Liver (tissue), 9 donors: ENCODE data around the gene MICAL3. TPM values are rescaled to one million over a fixed set of nuclear protein-coding genes. Genes with fewer than 3 reads are reported as not detected.

Experiments
- DNase-seq: peaks from one replicate; pipeline ENCODE4 v3.0.0-alpha.2; 2017; ENCODE audit warnings: low spot score
- H3K27ac ChIP-seq, 2 donors: one replicate each; pipeline ENCODE4 v1.7.0; 2013; ENCODE audit warnings: inconsistent platforms in 2 of 2, low read length in 2 of 2, control low read depth in 1 of 2, low read depth in 1 of 2, mild to moderate bottlenecking in 1 of 2
- H3K27me3 ChIP-seq, 4 donors: one replicate each; pipeline versions ENCODE4 v1.6.1 to v1.7.0; 2013; ENCODE audit warnings: low read length in 3 of 4, inconsistent platforms in 1 of 4, mild to moderate bottlenecking in 1 of 4, moderate library complexity in 1 of 4; ENCODE audit not compliant: control insufficient read depth in 4 of 4, insufficient read depth in 4 of 4
- H3K36me3 ChIP-seq, 4 donors: one replicate each; pipeline versions ENCODE4 v1.6.1 to v1.7.0; 2013; ENCODE audit warnings: low read length in 3 of 4, mild to moderate bottlenecking in 3 of 4, low read depth in 1 of 4, moderate library complexity in 1 of 4; ENCODE audit not compliant: control insufficient read depth in 4 of 4, insufficient read depth in 3 of 4
- H3K4me1 ChIP-seq, 4 donors: one replicate each; pipeline versions ENCODE4 v1.6.1 to v1.7.0; 2013; ENCODE audit warnings: low read length in 3 of 4, mild to moderate bottlenecking in 3 of 4, moderate library complexity in 1 of 4; ENCODE audit not compliant: control insufficient read depth in 4 of 4, insufficient read depth in 4 of 4
- H3K4me3 ChIP-seq, 3 donors: one replicate each; pipeline versions ENCODE4 v1.6.1 to v1.7.0; 2013; ENCODE audit warnings: low read length in 3 of 3, control low read depth in 1 of 3, low read depth in 1 of 3, mild to moderate bottlenecking in 1 of 3
- H3K9ac ChIP-seq, 2 donors: one replicate each; pipeline ENCODE4 v1.7.0; 2013; ENCODE audit warnings: low read length in 2 of 2, mild to moderate bottlenecking in 2 of 2, moderate library complexity in 2 of 2, control low read depth in 1 of 2, low read depth in 1 of 2
- H3K9me3 ChIP-seq, 4 donors: one replicate each; pipeline versions ENCODE4 v1.6.1 to v1.7.0; 2013; ENCODE audit warnings: low read length in 3 of 4; ENCODE audit not compliant: control insufficient read depth in 4 of 4
- EGR1 ChIP-seq, 2 donors: IDR thresholded peaks; 2 replicates each; pipeline ENCODE4 v1.6.1; 2016 to 2018; ENCODE audit warnings: antibody characterized with exemption in 2 of 2, low read depth in 2 of 2
- FOXA1 ChIP-seq: IDR thresholded peaks from 2 replicates; pipeline ENCODE4 v1.6.1; 2016; ENCODE audit warnings: antibody characterized with exemption
- FOXA2 ChIP-seq: IDR thresholded peaks from 2 replicates; pipeline ENCODE4 v1.6.1; 2016; ENCODE audit warnings: antibody characterized with exemption
- GABPA ChIP-seq, 2 donors: IDR thresholded peaks in 1 of 2; conservative IDR thresholded peaks in 1 of 2; 2 replicates each; pipeline ENCODE4 v1.6.1; 2016; ENCODE audit warnings: antibody characterized with exemption in 2 of 2, mild to moderate bottlenecking in 1 of 2, moderate library complexity in 1 of 2
- HNF4A ChIP-seq, 2 donors: conservative IDR thresholded peaks; 2 replicates each; pipeline ENCODE4 v1.6.1; 2016; ENCODE audit warnings: antibody characterized with exemption in 2 of 2, mild to moderate bottlenecking in 2 of 2
- HNF4G ChIP-seq: IDR thresholded peaks from 2 replicates; pipeline ENCODE4 v1.6.1; 2016; ENCODE audit warnings: antibody characterized with exemption
- JUND ChIP-seq, 2 donors: IDR thresholded peaks; 2 replicates each; pipeline ENCODE4 v1.6.1; 2016; ENCODE audit warnings: antibody characterized with exemption in 2 of 2
- NR2F2 ChIP-seq: IDR thresholded peaks from 2 replicates; pipeline ENCODE4 v1.6.1; 2016; ENCODE audit warnings: antibody characterized with exemption
- RAD21 ChIP-seq, 2 donors: IDR thresholded peaks; 2 replicates each; pipeline ENCODE4 v1.6.1; 2016; ENCODE audit warnings: antibody characterized with exemption in 2 of 2, mild to moderate bottlenecking in 2 of 2
- REST ChIP-seq: IDR thresholded peaks from 2 replicates; pipeline ENCODE4 v1.6.1; 2016; ENCODE audit warnings: antibody characterized with exemption, mild to moderate bottlenecking
- RXRA ChIP-seq, 2 donors: IDR thresholded peaks; 2 replicates each; pipeline ENCODE4 v1.6.1; 2017 to 2018; ENCODE audit warnings: antibody characterized with exemption in 2 of 2, mild to moderate bottlenecking in 1 of 2
- SP1 ChIP-seq: IDR thresholded peaks from 2 replicates; pipeline ENCODE4 v1.6.1; 2018; ENCODE audit warnings: antibody characterized with exemption, mild to moderate bottlenecking
- TAF1 ChIP-seq: conservative IDR thresholded peaks from 2 replicates; pipeline ENCODE4 v1.6.1; 2016; ENCODE audit warnings: antibody characterized with exemption, mild to moderate bottlenecking
- YY1 ChIP-seq: IDR thresholded peaks from 2 replicates; pipeline ENCODE4 v1.6.1; 2016; ENCODE audit warnings: antibody characterized with exemption, mild to moderate bottlenecking
- ZBTB33 ChIP-seq: IDR thresholded peaks from 2 replicates; pipeline ENCODE4 v1.6.1; 2016; ENCODE audit warnings: antibody characterized with exemption
- WGBS: extraction: QIAGEN DNeasy Blood & Tissue Kit; methylation state at CpG from one replicate; pipeline ENCODE4 v1.1.7; 2013; 5-methylcytosine and 5-hydroxymethylcytosine counted together
- polyA plus RNA-seq, 2 donors: library from polyadenylated mRNA; stranded (reverse) in 1 of 2; unstranded in 1 of 2; fragments of 200-250 nt in 1 of 2; fragments of >200 nt in 1 of 2; fragmentation: Nextera tagmentation in 1 of 2; extraction: Ambion mirVana in 1 of 2; gene quantifications; one replicate each; pipeline versions ENCODE4 v1.2.1 to v1.2.3, GENCODE V29; 2013 to 2015
- total RNA-seq, 2 donors: library from RNA; depleted of rRNA; stranded (reverse); fragments of >200 nt; gene quantifications; one replicate each; pipeline ENCODE4 v1.2.3, GENCODE V29; 2014
- TF ChIP-seq, protein P1 (sequence below): IDR thresholded peaks from 2 replicates; pipeline ENCODE4 v1.6.1; 2016; ENCODE audit warnings: antibody characterized with exemption
- TF ChIP-seq, protein P2 (sequence below): fragments of 150-350 bp; IDR thresholded peaks from 2 replicates; pipeline ENCODE4 v1.5.1; 2017; ENCODE audit warnings: improper control_type of control experiment, low read depth, low read length; ENCODE audit not compliant: missing input control
- TF ChIP-seq, protein P3 (sequence below): IDR thresholded peaks from 2 replicates; pipeline ENCODE4 v1.6.1; 2016; ENCODE audit warnings: antibody characterized with exemption
- donor health status: healthy.
- donor health status: healthy.
- donor health status: healthy.
- donor health status: healthy.
- donor health status: healthy.

The MICAL3 gene
- total and polyA plus RNA-seq, 4 donors: 6.4 to 38.4 (median 23.4) TPM

GRCh38 chr22:17833489-17833888, 190.9 kb downstream of the MICAL3 start:
- Histone ChIP-seq H3K4me1 (peaks cover 6 to 81% (median 68%) of the 10 kb centered on the region in 4 donors), H3K9me3 (no peaks in the 10 kb centered on the region), H3K27ac (peak overlapping the region in 1 of 2 donors; percentile 23), H3K36me3 (peaks cover 0 to 5% (median 1%) of the 10 kb centered on the region in 4 donors), H3K27me3 (no peaks in the 10 kb centered on the region), H3K4me3 (no peak overlapping the region), H3K9ac (no peak overlapping the region)
- TF ChIP-seq SP1: no peak
- no peak for TF ChIP-seq RXRA (IDR thresholded peaks at IDR 0.05)
- no peak for TF ChIP-seq GABPA (IDR thresholded peaks at IDR 0.05 in 1 of 2, conservative IDR thresholded peaks at IDR 0.05 in 1 of 2)
- TF ChIP-seq, protein P1, sequence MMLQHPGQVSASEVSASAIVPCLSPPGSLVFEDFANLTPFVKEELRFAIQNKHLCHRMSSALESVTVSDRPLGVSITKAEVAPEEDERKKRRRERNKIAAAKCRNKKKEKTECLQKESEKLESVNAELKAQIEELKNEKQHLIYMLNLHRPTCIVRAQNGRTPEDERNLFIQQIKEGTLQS: no peak
- no peak for TF ChIP-seq RAD21 (IDR thresholded peaks at IDR 0.05)
- TF ChIP-seq YY1: no peak
- no peak for TF ChIP-seq ZBTB33
- TF ChIP-seq JUND (IDR thresholded peaks at IDR 0.05): no peak
- TF ChIP-seq TAF1: no peak
- TF ChIP-seq HNF4A (conservative IDR thresholded peaks at IDR 0.05): no peak
- no peak for TF ChIP-seq EGR1 (IDR thresholded peaks at IDR 0.05; ENCODE audit: low read depth in 2 of 2)
- no peak for TF ChIP-seq FOXA2
- no peak for TF ChIP-seq FOXA1
- TF ChIP-seq NR2F2: no peak
- TF ChIP-seq, protein P2, sequence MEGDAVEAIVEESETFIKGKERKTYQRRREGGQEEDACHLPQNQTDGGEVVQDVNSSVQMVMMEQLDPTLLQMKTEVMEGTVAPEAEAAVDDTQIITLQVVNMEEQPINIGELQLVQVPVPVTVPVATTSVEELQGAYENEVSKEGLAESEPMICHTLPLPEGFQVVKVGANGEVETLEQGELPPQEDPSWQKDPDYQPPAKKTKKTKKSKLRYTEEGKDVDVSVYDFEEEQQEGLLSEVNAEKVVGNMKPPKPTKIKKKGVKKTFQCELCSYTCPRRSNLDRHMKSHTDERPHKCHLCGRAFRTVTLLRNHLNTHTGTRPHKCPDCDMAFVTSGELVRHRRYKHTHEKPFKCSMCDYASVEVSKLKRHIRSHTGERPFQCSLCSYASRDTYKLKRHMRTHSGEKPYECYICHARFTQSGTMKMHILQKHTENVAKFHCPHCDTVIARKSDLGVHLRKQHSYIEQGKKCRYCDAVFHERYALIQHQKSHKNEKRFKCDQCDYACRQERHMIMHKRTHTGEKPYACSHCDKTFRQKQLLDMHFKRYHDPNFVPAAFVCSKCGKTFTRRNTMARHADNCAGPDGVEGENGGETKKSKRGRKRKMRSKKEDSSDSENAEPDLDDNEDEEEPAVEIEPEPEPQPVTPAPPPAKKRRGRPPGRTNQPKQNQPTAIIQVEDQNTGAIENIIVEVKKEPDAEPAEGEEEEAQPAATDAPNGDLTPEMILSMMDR: no peak
- no peak for TF ChIP-seq REST
- TF ChIP-seq HNF4G: no peak
- TF ChIP-seq, protein P3, sequence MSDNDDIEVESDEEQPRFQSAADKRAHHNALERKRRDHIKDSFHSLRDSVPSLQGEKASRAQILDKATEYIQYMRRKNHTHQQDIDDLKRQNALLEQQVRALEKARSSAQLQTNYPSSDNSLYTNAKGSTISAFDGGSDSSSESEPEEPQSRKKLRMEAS: no peak
- WGBS: 75% methylated on average over 12 of the region's 12 CpGs
- DNase-seq: no peak
